Cardiac muscle cell (in vitro differentiated cells and primary cell): Measurements from ENCODE around the gene TMEM164. TPM values are rescaled to one million over a fixed set of nuclear protein-coding genes. Genes with fewer than 3 reads are reported as not detected.

Experiments
- DNase-seq, 2 donors: peaks; one replicate each; pipeline versions ENCODE4 v3.0.0 to v3.0.0-alpha.2; 2010 to 2017; ENCODE audit warnings: low read depth in 1 of 2, low spot score in 1 of 2
- H3K27ac ChIP-seq: fragments of 200-600 bp; sonication (generic); 2 replicates; pipeline ENCODE4 v1.5.1; 2016
- H3K27me3 ChIP-seq: fragments of 200-600 bp; sonication (generic); 2 replicates; pipeline ENCODE4 v1.6.0; 2016; ENCODE audit warnings: control low read depth
- H3K36me3 ChIP-seq: fragments of 200-600 bp; sonication (generic); 2 replicates; pipeline ENCODE4 v1.5.1; 2016; ENCODE audit warnings: control low read depth
- H3K4me1 ChIP-seq: fragments of 200-600 bp; sonication (generic); 2 replicates; pipeline ENCODE4 v1.8.1; 2017; ENCODE audit warnings: low read depth, mild to moderate bottlenecking, mixed run types
- H3K4me3 ChIP-seq: fragments of 200-600 bp; sonication (generic); 2 replicates; pipeline ENCODE4 v1.5.1; 2016; ENCODE audit warnings: mild to moderate bottlenecking
- H3K9me3 ChIP-seq: fragments of 200-600 bp; sonication (generic); 2 replicates; pipeline ENCODE4 v1.5.1; 2017; ENCODE audit warnings: low read depth, mild to moderate bottlenecking, control low read depth
- CTCF ChIP-seq: IDR thresholded peaks from 2 replicates; pipeline ENCODE4 v1.5.1; 2012; ENCODE audit warnings: low read depth, mild to moderate bottlenecking, low read length
- polyA plus RNA-seq: library from polyadenylated mRNA; unstranded; fragments of >200 nt; fragmentation: Nextera tagmentation; extraction: Ambion mirVana; gene quantifications from 2 replicates; pipeline ENCODE4 v1.2.1, GENCODE V29; 2016
- total RNA-seq: library from RNA; depleted of rRNA; stranded (reverse); fragments of >200 nt; gene quantifications from 2 replicates; pipeline ENCODE4 v1.2.3, GENCODE V29; 2016

Gene TMEM164
- total and polyA plus RNA-seq, 2 experiments from 2014 or later, result 6.8 to 70.3 TPM

- H3K36me3 ChIP-seq, result no peaks in the 10 kb centered on the region
- TF ChIP-seq CTCF, result no peak
- no peak overlapping the region for H3K27ac ChIP-seq
- no peaks in the 10 kb centered on the region for H3K27me3 ChIP-seq
- no peaks in the 10 kb centered on the region for H3K4me1 ChIP-seq
- no peak for DNase-seq
- H3K9me3 ChIP-seq, result no peaks in the 10 kb centered on the region
- no peak overlapping the region for H3K4me3 ChIP-seq
Measured at GRCh38 chrX:110138557-110138956, 135.6 kb downstream of the TMEM164 start.

GRCh38 chrX:110139172-110139571, 136.3 kb downstream of the TMEM164 start:
- Histone ChIP-seq H3K36me3 (no peaks in the 10 kb centered on the region), H3K4me3 (no peak overlapping the region), H3K27me3 (no peaks in the 10 kb centered on the region), H3K27ac (no peak overlapping the region), H3K9me3 (no peaks in the 10 kb centered on the region), H3K4me1 (no peaks in the 10 kb centered on the region)
- TF ChIP-seq CTCF, result no peak
- DNase-seq, result no peak

- no peak overlapping the region for H3K27ac ChIP-seq
- TF ChIP-seq CTCF, result no peak
Measured at GRCh38 chrX:110142096-110142495, 139.2 kb downstream of the TMEM164 start.

GRCh38 chrX:110143454-110144210, 140.7 kb downstream of the TMEM164 start:
- H3K4me1 ChIP-seq, result peaks cover 4% of the 10 kb centered on the region
- DNase-seq, result no peak
- TF ChIP-seq CTCF, result no peak

More at GRCh38 chrX:110142096-110142495, 139.2 kb downstream of the TMEM164 start:
- Histone ChIP-seq H3K4me1 (peaks cover 4% of the 10 kb centered on the region), H3K27me3 (no peaks in the 10 kb centered on the region), H3K4me3 (no peak overlapping the region), H3K9me3 (no peaks in the 10 kb centered on the region), H3K36me3 (no peaks in the 10 kb centered on the region)
- DNase-seq, result peak in 1 of 2 donors; percentile 36

GRCh38 chrX:110145311-110145710, 142.4 kb downstream of the TMEM164 start:
- Histone ChIP-seq H3K4me3 (no peak overlapping the region), H3K27me3 (no peaks in the 10 kb centered on the region), H3K36me3 (no peaks in the 10 kb centered on the region), H3K4me1 (peaks cover 4% of the 10 kb centered on the region), H3K9me3 (no peaks in the 10 kb centered on the region), H3K27ac (peak overlapping the region; percentile 54)
- DNase-seq, result no peak
- no peak for TF ChIP-seq CTCF

More at GRCh38 chrX:110143454-110144210, 140.7 kb downstream of the TMEM164 start:
- H3K9me3 ChIP-seq, result no peaks in the 10 kb centered on the region
- no peaks in the 10 kb centered on the region for H3K27me3 ChIP-seq
- H3K4me3 ChIP-seq, result no peak overlapping the region
- no peak overlapping the region for H3K27ac ChIP-seq
- H3K36me3 ChIP-seq, result no peaks in the 10 kb centered on the region
